ENCODE measurements around the gene C6orf132.

- no peak for TF ChIP-seq EP300 (IDR thresholded peaks at IDR 0.05)
- TF ChIP-seq CTCF (IDR thresholded peaks at IDR 0.05), result no peak
- no peak for TF ChIP-seq POLR2A (IDR thresholded peaks at IDR 0.05; ENCODE audit: low read depth)
- TF ChIP-seq POLR2AphosphoS5 (IDR thresholded peaks at IDR 0.05), result no peak
These were observed 4.2 kb downstream of the C6orf132 start for GRCh38 chr6:42138190-42138589.

Data from esophagus muscularis mucosa (tissue), 4 donors.